ENCODE measurements around the gene KLHL36. TPM values are rescaled to one million over a fixed set of nuclear protein-coding genes. Genes with fewer than 3 reads are reported as not detected.

KLHL36 gene
- total and polyA plus RNA-seq, 9 of the 15 experiments (the other 6 are each of a cell fraction or from before 2014, with no cell fraction given), result 2.1 to 51.2 (median 18.5) TPM

DNA sequence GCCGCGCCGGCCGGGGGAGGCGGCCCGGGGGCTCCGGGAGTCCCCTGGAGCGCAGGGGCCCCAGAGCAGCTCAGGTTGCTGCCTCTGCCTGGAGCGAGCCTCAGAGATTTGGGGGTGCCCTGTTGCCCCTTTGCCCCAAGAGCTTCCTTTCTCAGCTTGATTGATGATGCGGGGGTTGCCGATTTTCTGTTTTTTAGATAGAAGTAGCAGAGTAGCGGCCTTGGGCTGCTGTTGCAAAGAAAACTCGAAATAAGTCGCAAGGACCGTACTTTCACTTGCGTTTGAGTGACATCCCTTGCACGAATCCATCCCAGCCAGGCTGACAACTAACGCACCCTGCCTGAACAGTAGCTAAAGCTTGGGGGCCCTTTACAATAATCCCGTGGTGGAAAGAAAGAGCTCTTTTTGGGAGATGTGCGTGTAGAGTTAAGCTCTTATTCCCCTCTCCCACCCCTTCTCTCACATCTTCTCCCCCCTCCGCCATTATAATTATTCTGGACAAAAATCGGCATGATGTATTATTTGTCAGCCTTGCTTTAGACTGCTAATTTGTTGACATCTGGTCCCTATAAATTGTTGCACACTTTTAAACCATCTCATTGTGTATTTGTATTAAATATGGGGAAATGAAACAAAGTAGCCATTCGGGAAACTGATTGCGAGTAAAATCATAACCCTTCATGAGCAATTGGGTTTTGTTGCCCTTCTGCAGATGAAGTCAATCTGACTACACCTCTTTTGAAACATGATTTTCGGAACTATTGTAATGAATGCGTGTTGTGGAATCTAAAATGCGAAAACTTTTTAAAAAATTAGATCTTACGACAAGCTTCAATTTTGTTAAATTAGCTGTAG, 52.4 kb downstream of the KLHL36 start:
- Histone ChIP-seq H3K79me2 (ENCODE audit: control insufficient read depth, insufficient read depth, low read length) (peaks cover 66% of the 10 kb centered on the region), H3K4me3 (peak overlapping the region; percentile 99), H3K27ac (ENCODE audit: extremely low read depth, low read depth, low read length) (peak overlapping the region; percentile 90), H3K27me3 (ENCODE audit: control insufficient read depth in 2 of 2, insufficient read depth in 2 of 2, low read length in 2 of 2) (no peaks in the 10 kb centered on the region), H2AFZ (ENCODE audit: low read depth, low read length) (peak overlapping the region; percentile 96; the same call in 1 of the 2 replicates), H3K9ac (ENCODE audit: insufficient read depth in 1 of 2, low read depth in 2 of 2, low read length in 2 of 2) (peak overlapping the region; percentile 87 to 100), H3K36me3 (ENCODE audit: control insufficient read depth, insufficient read depth, low read length) (peaks cover 27% of the 10 kb centered on the region), H3K4me1 (replicated peaks in 1 of 2; ENCODE audit: control insufficient read depth in 2 of 2, insufficient read depth in 2 of 2, low read length in 2 of 2) (peaks cover 33 to 34% of the 10 kb centered on the region in 2 experiments), H3K9me3 (replicated peaks; ENCODE audit: control insufficient read depth, insufficient read depth, low read depth, low read length) (no peaks in the 10 kb centered on the region), H3K9me1 (ENCODE audit: control insufficient read depth, insufficient read depth, low read length) (peaks cover 6% of the 10 kb centered on the region), H4K20me1 (replicated peaks; ENCODE audit: control insufficient read depth, insufficient read depth, low read length) (peaks cover 37% of the 10 kb centered on the region), H3K4me2 (ENCODE audit: insufficient read depth, low read length) (peak overlapping the region; percentile 95)
- in situ Hi-C loops (cut with MboI) (no loop called here), intact Hi-C loops (cut with micrococcal nuclease) (loop anchor here (2.0 kb wide), 1 partner anchor 26 kb away; no protein-coding TSS in a partner anchor)
- 1% methylated on average over 22 of the region's 28 CpGs for WGBS (ENCODE audit: insufficient coverage, low coverage, missing lambda C conversion rate)
- DNase-seq (ENCODE audit: extremely low read depth in 1 of 4, low spot score in 3 of 4) (peak in 2 of 4 experiments; percentile 37 to 61), ATAC-seq (peak; percentile 57), FAIRE-seq (peak; percentile 6)
- TSS peak; percentile 59 for BruUV-seq (replicated peaks)
- CTCF ChIA-PET (ENCODE audit: low intra/inter-chr PET ratio), result no interaction called here
- POLR2A ChIA-PET, result interaction anchor here (0.7 to 2.4 kb wide), 20 partner anchors 9 to 752 kb away, joined by 3 to 16 read pairs (median 4); no protein-coding TSS in a partner anchor
- TF ChIP-seq IFI16 (CRISPR knock-in tag; IDR thresholded peaks at IDR 0.05), result no peak
- TF ChIP-seq SMAD1 (IDR thresholded peaks at IDR 0.05; ENCODE audit: low read depth, low read length, partially characterized antibody), result no peak
- TF ChIP-seq HSF4 (CRISPR knock-in tag; IDR thresholded peaks at IDR 0.05; ENCODE audit: borderline replicate concordance), result no peak
- TF ChIP-seq ZNF780A (CRISPR knock-in tag; IDR thresholded peaks at IDR 0.05), result no peak
- TF ChIP-seq ZBTB7A (IDR thresholded peaks at IDR 0.05; ENCODE audit: borderline replicate concordance, control insufficient read depth, low read depth, low read length), result peak; percentile 83; the same call in 1 of the 2 replicates
- TF ChIP-seq SRF (CRISPR knock-in tag; IDR thresholded peaks at IDR 0.05), result no peak
- TF ChIP-seq COPS2 (conservative IDR thresholded peaks at IDR 0.05), result no peak
- TF ChIP-seq, protein P1, sequence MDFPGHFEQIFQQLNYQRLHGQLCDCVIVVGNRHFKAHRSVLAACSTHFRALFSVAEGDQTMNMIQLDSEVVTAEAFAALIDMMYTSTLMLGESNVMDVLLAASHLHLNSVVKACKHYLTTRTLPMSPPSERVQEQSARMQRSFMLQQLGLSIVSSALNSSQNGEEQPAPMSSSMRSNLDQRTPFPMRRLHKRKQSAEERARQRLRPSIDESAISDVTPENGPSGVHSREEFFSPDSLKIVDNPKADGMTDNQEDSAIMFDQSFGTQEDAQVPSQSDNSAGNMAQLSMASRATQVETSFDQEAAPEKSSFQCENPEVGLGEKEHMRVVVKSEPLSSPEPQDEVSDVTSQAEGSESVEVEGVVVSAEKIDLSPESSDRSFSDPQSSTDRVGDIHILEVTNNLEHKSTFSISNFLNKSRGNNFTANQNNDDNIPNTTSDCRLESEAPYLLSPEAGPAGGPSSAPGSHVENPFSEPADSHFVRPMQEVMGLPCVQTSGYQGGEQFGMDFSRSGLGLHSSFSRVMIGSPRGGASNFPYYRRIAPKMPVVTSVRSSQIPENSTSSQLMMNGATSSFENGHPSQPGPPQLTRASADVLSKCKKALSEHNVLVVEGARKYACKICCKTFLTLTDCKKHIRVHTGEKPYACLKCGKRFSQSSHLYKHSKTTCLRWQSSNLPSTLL (IDR thresholded peaks at IDR 0.05), result no peak
- TF ChIP-seq, protein P2, sequence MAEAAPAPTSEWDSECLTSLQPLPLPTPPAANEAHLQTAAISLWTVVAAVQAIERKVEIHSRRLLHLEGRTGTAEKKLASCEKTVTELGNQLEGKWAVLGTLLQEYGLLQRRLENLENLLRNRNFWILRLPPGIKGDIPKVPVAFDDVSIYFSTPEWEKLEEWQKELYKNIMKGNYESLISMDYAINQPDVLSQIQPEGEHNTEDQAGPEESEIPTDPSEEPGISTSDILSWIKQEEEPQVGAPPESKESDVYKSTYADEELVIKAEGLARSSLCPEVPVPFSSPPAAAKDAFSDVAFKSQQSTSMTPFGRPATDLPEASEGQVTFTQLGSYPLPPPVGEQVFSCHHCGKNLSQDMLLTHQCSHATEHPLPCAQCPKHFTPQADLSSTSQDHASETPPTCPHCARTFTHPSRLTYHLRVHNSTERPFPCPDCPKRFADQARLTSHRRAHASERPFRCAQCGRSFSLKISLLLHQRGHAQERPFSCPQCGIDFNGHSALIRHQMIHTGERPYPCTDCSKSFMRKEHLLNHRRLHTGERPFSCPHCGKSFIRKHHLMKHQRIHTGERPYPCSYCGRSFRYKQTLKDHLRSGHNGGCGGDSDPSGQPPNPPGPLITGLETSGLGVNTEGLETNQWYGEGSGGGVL (CRISPR knock-in tag; IDR thresholded peaks at IDR 0.05), result no peak
- TF ChIP-seq, protein P3, sequence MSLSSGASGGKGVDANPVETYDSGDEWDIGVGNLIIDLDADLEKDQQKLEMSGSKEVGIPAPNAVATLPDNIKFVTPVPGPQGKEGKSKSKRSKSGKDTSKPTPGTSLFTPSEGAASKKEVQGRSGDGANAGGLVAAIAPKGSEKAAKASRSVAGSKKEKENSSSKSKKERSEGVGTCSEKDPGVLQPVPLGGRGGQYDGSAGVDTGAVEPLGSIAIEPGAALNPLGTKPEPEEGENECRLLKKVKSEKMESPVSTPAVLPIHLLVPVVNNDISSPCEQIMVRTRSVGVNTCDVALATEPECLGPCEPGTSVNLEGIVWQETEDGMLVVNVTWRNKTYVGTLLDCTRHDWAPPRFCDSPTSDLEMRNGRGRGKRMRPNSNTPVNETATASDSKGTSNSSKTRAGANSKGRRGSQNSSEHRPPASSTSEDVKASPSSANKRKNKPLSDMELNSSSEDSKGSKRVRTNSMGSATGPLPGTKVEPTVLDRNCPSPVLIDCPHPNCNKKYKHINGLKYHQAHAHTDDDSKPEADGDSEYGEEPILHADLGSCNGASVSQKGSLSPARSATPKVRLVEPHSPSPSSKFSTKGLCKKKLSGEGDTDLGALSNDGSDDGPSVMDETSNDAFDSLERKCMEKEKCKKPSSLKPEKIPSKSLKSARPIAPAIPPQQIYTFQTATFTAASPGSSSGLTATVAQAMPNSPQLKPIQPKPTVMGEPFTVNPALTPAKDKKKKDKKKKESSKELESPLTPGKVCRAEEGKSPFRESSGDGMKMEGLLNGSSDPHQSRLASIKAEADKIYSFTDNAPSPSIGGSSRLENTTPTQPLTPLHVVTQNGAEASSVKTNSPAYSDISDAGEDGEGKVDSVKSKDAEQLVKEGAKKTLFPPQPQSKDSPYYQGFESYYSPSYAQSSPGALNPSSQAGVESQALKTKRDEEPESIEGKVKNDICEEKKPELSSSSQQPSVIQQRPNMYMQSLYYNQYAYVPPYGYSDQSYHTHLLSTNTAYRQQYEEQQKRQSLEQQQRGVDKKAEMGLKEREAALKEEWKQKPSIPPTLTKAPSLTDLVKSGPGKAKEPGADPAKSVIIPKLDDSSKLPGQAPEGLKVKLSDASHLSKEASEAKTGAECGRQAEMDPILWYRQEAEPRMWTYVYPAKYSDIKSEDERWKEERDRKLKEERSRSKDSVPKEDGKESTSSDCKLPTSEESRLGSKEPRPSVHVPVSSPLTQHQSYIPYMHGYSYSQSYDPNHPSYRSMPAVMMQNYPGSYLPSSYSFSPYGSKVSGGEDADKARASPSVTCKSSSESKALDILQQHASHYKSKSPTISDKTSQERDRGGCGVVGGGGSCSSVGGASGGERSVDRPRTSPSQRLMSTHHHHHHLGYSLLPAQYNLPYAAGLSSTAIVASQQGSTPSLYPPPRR (CRISPR knock-in tag; IDR thresholded peaks at IDR 0.05; ENCODE audit: borderline replicate concordance), result no peak
